ENCODE data around the gene LGALS12.

DNA sequence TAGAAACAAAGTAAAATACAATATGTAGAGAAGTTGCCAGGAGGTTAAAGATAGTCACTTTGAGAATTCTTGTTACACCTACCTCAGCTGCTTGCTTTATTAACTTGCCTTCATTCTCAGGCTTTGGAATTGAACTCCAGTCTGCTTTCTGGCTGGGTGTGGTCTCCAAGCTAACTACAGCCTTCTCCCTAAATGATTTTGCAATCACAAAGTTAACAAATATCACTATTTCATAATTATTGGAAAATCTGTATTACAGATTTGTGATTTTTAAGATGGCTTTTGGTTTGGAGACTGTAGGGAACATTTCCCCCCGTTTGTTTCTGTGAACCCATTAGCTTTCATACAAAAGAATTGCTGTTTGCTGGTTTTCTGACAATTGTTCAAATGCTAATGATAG lies 17.1 kb upstream of the LGALS12 start:
- TF ChIP-seq, protein P1, sequence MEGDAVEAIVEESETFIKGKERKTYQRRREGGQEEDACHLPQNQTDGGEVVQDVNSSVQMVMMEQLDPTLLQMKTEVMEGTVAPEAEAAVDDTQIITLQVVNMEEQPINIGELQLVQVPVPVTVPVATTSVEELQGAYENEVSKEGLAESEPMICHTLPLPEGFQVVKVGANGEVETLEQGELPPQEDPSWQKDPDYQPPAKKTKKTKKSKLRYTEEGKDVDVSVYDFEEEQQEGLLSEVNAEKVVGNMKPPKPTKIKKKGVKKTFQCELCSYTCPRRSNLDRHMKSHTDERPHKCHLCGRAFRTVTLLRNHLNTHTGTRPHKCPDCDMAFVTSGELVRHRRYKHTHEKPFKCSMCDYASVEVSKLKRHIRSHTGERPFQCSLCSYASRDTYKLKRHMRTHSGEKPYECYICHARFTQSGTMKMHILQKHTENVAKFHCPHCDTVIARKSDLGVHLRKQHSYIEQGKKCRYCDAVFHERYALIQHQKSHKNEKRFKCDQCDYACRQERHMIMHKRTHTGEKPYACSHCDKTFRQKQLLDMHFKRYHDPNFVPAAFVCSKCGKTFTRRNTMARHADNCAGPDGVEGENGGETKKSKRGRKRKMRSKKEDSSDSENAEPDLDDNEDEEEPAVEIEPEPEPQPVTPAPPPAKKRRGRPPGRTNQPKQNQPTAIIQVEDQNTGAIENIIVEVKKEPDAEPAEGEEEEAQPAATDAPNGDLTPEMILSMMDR (conservative IDR thresholded peaks at IDR 0.05; ENCODE audit: low read length), result no peak
- TF ChIP-seq EZH2phosphoT487 (IDR thresholded peaks at IDR 0.05; ENCODE audit: borderline replicate concordance), result no peak

All from Loucy (cell line).